RKO (cell line): Measurements from ENCODE around the gene PLEKHH2.
A peak's percentile ranks its signal among the peaks of the same experiment; 100 is the strongest.
"Not testable (repeated sequence)": the region's sequence is repeated elsewhere in the genome, so short reads cannot be mapped to it uniquely, and the experiment has no call there.

Experiments used
- DNase-seq: peaks from one replicate; pipeline ENCODE4 v3.0.0-alpha.2; 2016; ENCODE audit warnings: low spot score

Gene PLEKHH2

DNA sequence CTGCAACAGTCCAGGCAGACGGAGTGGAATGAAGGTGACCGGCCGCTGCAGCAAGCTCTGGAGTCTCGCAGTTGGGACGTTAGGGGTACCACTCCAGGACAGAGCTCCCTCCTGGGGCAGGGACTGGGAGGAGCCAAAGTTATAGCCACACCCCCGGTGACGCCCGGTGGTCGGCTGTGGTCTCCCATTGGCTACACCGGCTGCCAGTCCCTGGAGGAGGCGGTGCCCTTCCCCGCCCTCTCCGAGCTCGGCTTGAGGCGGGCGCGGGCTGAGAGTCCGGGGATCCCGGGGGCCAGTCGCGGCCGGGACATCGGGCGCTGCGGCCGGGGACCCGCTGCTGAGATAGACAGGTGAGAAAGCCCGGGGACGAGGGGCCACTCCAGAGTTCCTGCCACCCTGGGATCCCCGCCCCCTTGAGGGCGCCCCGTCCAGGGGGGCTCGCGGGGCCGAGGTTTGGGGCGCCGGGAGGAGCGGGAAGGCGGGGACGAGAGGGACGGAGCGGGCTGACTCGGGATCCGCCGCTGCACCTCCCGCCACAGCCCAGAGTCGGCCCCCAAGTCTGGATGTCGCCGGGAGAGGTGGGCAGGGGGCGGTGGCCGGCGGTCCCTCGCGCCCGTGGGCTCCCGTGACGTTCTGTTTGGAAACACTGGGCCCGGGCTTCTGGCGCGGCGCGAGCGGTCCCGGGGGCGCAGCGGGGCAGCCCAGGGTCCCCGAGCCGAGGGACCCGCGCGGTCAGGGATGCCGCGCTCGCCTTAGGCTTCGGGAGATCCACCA is at the start of gene PLEKHH2:
TSS of gene PLEKHH2 (plus strand) at position 231 of the 774 bp plus-strand sequence. CDS start 7,414 bp downstream, outside the sequence.
- no peak for DNase-seq

DNA sequence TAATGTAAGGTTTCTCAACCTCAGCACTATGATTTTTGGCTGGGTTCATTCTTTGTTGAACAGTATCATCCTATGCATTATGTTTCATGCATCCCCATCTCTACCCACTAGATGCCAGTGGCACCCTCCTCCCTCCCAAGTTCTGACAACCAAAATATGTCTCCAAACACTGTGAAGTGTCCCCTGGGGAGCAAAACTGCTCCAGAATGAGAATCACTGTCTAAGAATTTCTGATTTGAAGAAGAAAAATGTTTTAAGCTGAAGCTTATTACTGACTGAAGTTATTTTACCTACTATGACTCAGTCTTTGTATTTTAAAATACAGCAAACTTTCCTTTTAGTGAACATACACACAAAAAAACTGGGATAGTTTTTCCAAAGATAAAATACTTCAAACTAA is 44.6 kb upstream of the PLEKHH2 start:
- DNase-seq: peak; percentile 35

DNA sequence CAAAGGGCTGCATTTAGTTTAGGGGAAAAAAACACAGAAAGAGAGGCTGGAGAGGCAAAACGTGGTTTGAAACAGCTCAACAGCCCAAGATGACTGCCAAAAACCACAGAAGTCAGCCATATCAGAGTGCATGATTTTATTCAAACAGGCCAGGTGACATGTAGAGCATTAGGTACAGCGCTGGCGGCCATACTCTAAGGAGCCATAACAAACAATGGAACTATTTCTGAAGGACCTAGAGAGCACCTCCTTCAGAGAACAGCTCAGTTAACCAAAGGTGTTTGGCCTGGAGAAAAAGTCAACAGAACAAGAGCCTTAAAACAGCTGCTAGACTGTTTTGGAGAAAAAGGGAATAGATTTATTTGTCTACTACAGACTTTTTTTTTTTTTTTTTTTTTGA is 43.8 kb upstream of the PLEKHH2 start:
- no peak for DNase-seq

GRCh38 chr2:43594875-43595274 is 42.2 kb upstream of the PLEKHH2 start:
- DNase-seq: peak; percentile 14

- peak; percentile 99 for DNase-seq
These were observed 41.3 kb upstream of the PLEKHH2 start, which contains the start of gene THADA for GRCh38 chr2:43595603-43596412. TSS of gene THADA (minus strand) at chr2:43596038. CDS start at chr2:43592392, 3,646 bp downstream.

- DNase-seq: not testable (repeated sequence)
These were observed 36.5 kb upstream of the PLEKHH2 start for GRCh38 chr2:43600596-43600995.

GRCh38 chr2:43604674-43605073 is 32.4 kb upstream of the PLEKHH2 start:
- no peak for DNase-seq

DNA sequence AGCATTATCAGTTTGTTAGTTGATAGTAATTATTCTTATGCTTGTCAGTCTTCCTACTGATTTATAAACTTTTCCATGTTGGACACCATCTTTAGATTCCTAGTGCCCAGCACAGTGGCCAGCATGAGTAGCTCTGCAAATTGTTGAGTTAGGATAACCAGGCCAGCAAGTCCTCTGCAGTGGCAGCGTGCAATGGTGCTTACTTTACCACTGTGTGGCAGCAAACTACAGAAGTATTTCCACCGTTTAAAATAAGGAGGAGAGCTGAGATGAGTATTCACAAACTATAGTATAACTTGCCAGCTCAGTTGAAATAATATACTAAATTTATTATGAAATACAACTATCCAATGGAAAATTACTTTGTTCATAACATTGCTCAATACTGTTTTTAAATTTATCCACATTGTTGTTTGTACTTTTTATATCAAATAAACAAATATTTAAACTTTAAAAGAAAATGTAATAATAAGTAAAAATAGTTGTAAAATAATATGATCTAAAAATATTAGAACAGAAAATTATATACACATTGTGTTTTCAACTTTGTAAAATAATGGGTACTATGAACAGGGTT is 31.9 kb upstream of the PLEKHH2 start:
- peak; percentile 84 for DNase-seq

- no peak for DNase-seq
These were observed 31.2 kb upstream of the PLEKHH2 start for GRCh38 chr2:43605851-43606250.

DNA sequence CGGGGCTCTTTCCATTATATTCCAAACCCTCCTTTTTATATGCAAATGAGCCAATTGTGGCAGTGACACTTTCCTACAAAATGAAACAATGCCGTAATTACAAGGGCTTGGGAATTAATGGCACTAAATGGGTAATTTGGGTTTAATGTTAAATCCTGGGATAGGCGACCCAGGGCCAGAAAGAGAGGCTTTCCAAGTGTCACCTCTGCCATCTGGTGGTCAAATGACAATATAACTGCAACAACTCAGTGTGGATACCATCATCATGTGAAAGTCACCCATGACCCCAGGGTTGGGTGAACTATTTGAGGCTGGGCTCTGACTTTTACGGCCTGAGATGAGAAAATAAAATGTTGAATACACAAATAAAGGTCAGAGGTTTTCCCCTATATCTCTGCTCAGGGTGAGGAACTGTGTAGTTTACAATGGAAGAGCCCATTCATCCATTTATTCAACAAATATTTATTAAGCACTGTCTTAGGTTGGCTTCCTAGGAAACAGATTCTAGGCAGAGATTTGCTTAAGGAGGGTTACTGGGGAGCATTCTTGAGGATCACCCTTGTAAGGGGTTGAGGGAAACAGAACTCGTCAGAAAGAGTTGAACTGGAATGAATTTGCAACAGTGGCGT is 27.7 kb upstream of the PLEKHH2 start:
- peak; percentile 66 for DNase-seq

GRCh38 chr2:43610361-43610760 is 26.7 kb upstream of the PLEKHH2 start:
- DNase-seq: no peak

DNA sequence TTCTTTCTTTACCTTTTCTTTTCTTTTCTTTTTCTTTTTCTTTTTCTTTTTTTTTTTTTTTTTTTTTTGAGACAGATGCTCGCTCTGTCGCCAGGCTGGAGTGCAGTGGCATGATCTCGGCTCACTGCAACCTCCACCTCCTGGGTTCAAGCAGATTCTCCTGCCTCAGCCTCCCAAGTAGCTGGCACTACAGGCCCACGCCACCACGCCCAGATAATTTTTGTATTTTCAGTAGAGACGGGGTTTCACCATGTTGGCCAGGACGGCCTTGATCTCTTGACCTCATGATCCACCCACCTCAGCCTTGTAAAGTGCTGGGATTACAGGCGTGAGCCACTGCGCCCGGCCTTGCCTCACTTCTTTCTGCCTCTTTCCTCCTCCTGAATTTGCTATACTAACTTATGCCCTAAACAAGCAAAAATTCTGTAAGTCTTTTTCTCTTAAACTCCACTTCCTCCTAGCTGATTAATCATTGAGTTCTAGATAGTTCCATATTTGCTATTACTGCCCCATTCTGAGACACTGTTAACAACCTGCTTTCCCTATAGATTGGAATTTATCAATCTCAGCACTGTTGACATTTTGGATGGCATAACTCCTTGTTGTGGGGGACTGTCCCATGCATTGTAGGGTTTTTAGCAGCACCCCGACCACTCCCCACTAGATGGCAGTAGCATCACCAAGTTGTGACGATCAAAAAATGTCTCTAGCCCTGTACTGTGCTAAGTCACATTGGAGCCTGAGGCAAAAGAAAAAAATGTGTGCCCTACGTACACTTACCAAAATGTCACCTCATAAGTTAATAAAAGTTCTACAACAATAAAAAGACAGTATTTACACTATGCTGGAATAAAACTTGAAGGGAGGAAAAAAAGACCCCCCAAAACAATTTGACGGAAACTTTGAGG is 24.8 kb upstream of the PLEKHH2 start:
- DNase-seq: peak; percentile 76

- DNase-seq: no peak
These were observed 24.1 kb upstream of the PLEKHH2 start for GRCh38 chr2:43612944-43613343.

GRCh38 chr2:43616967-43617680 is 19.9 kb upstream of the PLEKHH2 start:
- no peak for DNase-seq

- no peak for DNase-seq
These were observed 17.5 kb upstream of the PLEKHH2 start for GRCh38 chr2:43619511-43619910.

DNA sequence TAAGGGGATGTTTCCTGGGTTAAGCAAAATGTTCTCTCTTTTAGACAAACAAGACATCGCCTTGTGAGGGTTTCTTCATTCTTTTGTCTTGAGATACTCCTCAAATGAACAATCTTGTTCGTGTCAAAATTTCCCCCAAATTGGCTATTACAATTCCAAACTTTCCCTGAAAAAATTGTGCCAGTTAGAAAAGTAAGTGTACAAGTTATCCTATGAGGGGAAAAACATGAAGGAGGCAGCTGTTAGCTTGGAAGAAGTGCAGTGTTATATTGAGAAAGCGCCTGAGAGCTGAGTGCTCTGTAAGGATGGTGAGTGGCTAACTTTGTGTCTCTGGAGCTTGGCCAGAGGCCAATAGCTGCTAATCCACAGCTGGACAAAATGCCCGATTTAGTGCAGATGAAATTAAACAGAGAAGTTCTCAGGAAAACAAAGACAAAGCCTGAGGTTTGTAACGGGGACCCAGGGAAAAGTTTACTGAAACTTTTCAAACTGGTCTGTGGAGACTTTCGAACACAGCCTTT is 14.1 kb upstream of the PLEKHH2 start:
- no peak for DNase-seq

DNA sequence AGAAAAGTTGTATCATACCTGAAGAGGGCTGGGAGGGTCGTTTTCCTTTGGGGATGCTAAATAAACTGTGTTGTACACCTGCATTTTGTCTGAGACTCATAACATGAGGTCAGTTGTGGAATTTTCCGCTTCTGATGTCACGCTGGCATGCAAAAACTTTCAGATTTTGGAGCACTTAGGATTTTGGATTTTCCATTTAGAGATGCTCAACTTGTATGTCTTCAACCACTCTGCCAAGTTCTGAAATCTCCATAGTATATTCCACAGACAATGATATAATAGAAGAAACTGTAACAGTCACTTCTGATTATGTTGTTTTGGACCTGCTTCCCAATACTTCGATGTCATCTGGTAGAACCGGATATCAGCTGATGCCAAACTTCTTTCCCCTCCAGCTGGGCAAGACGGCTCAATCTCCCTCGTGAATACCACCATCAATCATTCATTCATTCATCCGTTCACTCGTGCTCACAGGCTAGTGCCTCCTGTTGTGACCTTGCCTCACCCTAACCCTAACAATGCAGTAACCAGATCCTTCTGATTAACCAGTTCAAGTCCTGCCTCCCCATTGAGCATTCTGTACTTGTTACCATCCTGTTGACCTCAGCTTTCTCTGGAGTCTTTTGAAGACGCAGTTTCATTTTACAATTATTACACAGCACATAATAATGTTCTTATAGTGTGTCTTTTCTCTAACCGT is 5.3 kb upstream of the PLEKHH2 start:
- no peak for DNase-seq

GRCh38 chr2:43634604-43635306 is 2.3 kb upstream of the PLEKHH2 start:
- DNase-seq: peak; percentile 12

DNA sequence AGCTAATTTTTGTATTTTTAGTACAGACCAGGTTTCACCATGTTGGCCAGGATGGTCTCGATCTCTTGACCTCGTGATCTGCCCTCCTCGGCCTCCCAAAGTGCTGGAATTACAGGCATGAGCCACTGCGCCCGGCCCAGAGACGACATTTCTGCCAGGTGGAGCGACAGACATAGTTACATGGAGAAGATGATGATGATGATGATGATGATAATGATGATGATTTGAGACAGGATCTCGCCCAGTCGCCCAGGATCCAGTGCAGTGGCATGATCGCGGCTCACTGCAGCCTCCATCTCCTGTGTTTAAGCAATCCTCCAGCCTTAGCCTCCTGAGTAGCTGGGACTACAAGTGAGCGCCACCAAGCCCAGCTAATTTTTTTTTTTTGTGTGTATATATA is 907 bp upstream of the PLEKHH2 start:
- not testable (repeated sequence) for DNase-seq
